LoVo (cell line): ENCODE measurements around the gene CHST8.
A peak's percentile ranks its signal among the peaks of the same experiment; 100 is the strongest.
"Not testable (repeated sequence)": the region's sequence is repeated elsewhere in the genome, so short reads cannot be mapped to it uniquely, and the experiment has no call there.

Source experiments
- DNase-seq: peaks from one replicate; pipeline ENCODE4 v3.0.0-alpha.2; 2016; ENCODE audit warnings: low spot score

Gene CHST8

GRCh38 chr19:33813391-33814101 lies 191.8 kb downstream of the CHST8 start:
- DNase-seq = no peak

- no peak for DNase-seq
Observed at GRCh38 chr19:33814181-33815165, 192.7 kb downstream of the CHST8 start.

- DNase-seq = no peak
Observed at GRCh38 chr19:33815380-33816340, 193.9 kb downstream of the CHST8 start.

GRCh38 chr19:33818411-33818810 lies 196.7 kb downstream of the CHST8 start:
- DNase-seq = no peak

- not testable (repeated sequence) for DNase-seq
Observed at GRCh38 chr19:33819078-33819477, 197.3 kb downstream of the CHST8 start.

GRCh38 chr19:33819506-33819879 lies 197.7 kb downstream of the CHST8 start:
- DNase-seq = no peak

- DNase-seq = peak; percentile 86
Observed at GRCh38 chr19:33819880-33820781, 198.4 kb downstream of the CHST8 start.

- no peak for DNase-seq
Observed at GRCh38 chr19:33821871-33822270, 200.1 kb downstream of the CHST8 start.
